Subcutaneous adipose tissue (tissue), 4 donors: Measurements from ENCODE around the gene NKD2. TPM values are rescaled to one million over a fixed set of nuclear protein-coding genes. Genes with fewer than 3 reads are reported as not detected.

Source experiments
- CTCF ChIP-seq: fragments of 450-650 bp; IDR thresholded peaks from one replicate; pipeline ENCODE4 v1.5.1; 2016; ENCODE audit warnings: low read depth, mild to moderate bottlenecking, control low read depth, antibody characterized with exemption, moderate library complexity
- total RNA-seq, 4 donors: library from RNA; depleted of rRNA; stranded (reverse); fragments of >200 nt; gene quantifications; one replicate each; pipeline ENCODE4 v1.1.0, GENCODE V29; 2016

Gene NKD2
- total RNA-seq, 4 donors from 2014 or later = 1.1 TPM; not detected in 3

DNA sequence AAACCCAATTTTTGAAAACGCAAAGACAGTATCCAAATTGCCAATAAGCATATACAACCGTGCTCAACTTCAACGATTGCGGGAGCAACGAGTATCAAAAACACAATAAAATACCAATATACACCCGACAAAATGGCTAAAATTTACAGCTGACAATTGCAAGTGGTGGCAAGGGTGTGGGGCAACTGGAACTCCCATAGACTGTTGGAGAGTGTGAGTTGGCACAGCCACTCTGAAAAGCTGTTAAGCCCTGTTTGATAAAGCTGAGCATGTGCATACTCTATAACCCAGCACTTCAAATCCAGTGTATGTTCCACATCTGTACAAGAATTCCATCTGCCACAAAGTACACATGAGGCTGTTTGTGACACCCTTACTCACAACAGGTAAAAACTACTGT, 20.3 kb upstream of the NKD2 start:
- TF ChIP-seq CTCF = no peak

DNA sequence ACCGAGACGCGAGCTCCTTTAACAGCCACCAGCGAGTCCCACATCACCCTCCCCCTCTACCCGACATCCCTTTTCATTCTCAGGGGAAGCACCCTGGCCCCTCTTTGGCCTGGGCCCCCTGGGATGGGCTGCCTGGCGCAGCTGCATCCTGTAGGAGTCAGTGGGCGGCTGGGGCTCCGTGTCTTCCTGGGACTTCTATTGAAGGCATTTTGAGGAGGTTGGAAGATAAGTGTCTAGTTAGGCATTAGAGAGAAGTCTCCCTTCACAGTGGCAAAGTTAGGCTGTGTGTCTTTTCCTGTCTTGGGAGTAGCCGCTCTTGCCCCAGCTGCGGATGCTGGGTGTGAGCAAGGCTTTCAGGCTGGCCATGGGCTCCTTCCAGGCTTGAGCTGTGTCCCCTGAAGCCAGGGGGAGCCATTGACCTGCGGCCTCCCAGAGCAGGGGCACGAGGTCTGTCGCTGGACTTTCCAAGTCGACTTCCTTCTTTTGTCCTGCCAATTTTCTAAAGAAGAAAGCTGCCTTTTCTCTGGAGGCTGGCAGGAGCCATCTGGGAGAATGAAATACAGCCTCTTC, 18.6 kb upstream of the NKD2 start:
- TF ChIP-seq CTCF = no peak

- no peak for TF ChIP-seq CTCF
Measured at GRCh38 chr5:991472-992267, 16.9 kb upstream of the NKD2 start.

GRCh38 chr5:994272-994607, 14.4 kb upstream of the NKD2 start:
- TF ChIP-seq CTCF = no peak

- TF ChIP-seq CTCF = no peak
Measured at GRCh38 chr5:994821-995220, 13.8 kb upstream of the NKD2 start.

- TF ChIP-seq CTCF = no peak
Measured at GRCh38 chr5:995318-995717, 13.3 kb upstream of the NKD2 start.

GRCh38 chr5:997001-997474, 11.6 kb upstream of the NKD2 start:
- no peak for TF ChIP-seq CTCF
